Stimulated activated CD4-positive, alpha-beta T cell treated with anti-CD3 and anti-CD28 coated beads, Interleukin-2, amount 100 ng/mL, for 4 hours (primary cell): ENCODE measurements around the gene TNRC6A.
"Not testable (repeated sequence)": the region's sequence is repeated elsewhere in the genome, so short reads cannot be mapped to it uniquely, and the experiment has no call there.

Experiments
- DNase-seq: peaks from one replicate; pipeline ENCODE4 v3.0.0-alpha.2; 2020; ENCODE audit warnings: low read depth

Gene TNRC6A

DNA sequence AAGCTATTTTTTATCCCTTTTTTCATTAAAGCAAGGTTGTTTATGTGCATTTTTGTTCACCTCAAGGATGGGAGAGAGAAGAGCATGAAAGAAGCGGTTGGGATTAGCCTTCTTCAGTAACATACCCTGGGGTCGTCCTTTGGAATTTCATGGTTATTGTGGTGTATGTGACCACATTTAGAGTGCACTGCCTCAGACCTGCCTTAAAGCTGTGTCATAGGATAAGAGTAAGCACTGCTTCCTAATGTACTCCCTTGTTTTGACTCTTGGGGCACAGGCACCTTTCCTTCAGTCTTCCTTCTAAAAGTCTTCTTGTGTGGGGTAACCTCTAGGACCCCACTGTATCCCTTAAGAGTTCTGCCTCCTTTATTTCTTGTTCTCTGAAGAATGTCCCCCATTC lies 28.9 kb downstream of the TNRC6A start:
- DNase-seq: no peak

- no peak for DNase-seq
These were observed 29.6 kb downstream of the TNRC6A start for GRCh38 chr16:24759006-24759405.

DNA sequence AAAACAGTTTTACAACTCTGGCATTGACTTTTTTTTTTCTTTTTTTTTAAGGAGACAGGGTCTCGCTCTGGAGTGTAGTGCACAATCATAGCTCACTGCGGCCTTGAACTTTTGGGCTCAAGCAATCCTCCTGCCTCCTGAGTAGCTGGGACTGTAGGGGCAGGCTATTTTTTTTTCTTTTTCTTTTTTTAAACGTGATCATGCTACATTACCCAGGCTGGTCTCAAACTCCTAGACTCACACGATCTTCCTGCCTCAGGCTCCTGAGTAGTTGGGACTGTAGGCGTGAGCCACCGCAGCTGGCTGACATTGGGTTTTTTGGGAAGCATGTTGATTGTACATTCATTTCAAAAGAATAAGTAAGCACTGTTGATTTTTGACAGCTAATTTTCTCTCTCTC lies 32.1 kb downstream of the TNRC6A start:
- DNase-seq: no peak

GRCh38 chr16:24764916-24765315 lies 35.5 kb downstream of the TNRC6A start:
- DNase-seq: no peak

GRCh38 chr16:24766057-24766456 lies 36.6 kb downstream of the TNRC6A start:
- no peak for DNase-seq

- no peak for DNase-seq
These were observed 40.4 kb downstream of the TNRC6A start for GRCh38 chr16:24769806-24770205.

GRCh38 chr16:24771132-24771778 lies 41.8 kb downstream of the TNRC6A start:
- no peak for DNase-seq

- no peak for DNase-seq
These were observed 42.3 kb downstream of the TNRC6A start for GRCh38 chr16:24771779-24772157.

DNA sequence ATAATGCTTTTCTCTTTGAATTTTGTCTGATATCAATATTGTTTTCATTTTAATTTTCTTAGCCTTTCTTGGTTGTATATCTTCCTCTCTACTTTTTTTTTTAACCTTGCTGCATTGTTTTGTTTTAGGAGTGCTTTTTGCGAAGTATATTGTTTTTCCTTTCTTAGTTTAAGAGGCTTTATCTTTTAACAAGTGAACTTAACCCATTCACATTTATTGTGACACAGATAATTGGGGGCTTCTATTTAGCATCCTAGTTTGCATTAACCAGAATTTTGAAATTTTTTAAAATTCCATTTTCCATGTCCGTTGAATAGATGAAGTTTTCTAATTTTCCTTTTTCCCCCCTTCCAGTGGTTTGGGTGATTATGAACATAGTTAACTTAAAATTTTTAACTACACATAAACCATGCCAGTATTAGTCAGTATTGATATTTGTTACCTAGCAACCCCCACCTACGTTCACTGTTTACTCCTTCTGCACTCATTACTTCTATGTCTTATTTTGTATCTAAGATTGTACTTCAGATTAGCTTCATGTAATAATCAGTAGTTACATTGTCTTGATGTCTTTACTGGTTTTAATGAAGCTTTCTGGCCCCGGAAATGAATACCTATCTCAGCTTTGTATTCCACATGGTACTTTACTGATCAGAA lies 44.4 kb downstream of the TNRC6A start:
- no peak for DNase-seq

GRCh38 chr16:24774510-24774909 lies 45.1 kb downstream of the TNRC6A start:
- no peak for DNase-seq

- no peak for DNase-seq
These were observed 46.0 kb downstream of the TNRC6A start for GRCh38 chr16:24775455-24775854.

- DNase-seq: no peak
These were observed 47.2 kb downstream of the TNRC6A start for GRCh38 chr16:24776501-24777220.

GRCh38 chr16:24778671-24779070 lies 49.2 kb downstream of the TNRC6A start:
- DNase-seq: no peak

DNA sequence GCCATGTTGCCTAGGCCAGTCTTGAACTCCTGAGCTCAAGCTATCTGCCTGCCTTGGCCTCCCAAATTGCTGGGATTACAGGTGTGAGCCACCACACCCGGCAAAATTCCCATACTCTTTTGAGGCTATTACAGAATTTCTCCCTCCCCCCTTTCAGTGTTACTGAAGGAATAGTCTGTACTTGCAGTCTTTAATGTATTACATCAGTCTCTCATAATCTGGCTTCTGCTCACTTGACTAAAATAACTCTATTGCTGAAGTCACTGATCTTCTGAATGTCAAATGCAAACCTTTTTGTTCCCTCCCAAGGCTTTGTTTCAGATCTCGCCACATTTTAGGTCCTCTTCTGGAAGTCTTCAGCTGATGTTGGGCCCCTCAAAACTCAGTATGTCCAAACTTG lies 51.8 kb downstream of the TNRC6A start:
- no peak for DNase-seq

DNA sequence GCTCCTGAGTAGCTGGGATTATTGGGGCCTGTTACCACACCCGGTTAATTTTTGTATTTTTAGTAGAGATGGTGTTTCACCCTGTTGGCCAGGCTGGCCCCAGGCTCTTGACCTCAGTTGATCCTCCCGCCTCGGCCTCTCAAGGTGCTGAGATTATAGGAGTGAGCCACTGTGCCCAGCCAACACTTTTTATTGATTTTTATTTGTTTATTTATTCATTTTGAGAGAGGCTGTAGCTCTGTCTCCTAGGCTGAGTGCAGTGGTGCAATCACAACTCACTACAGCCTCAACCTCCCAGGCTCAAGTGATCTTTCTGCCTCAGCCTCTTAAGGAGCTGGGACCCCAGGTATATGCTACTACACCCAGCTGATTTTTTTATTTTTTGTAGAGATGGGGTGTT lies 54.7 kb downstream of the TNRC6A start:
- no peak for DNase-seq

DNA sequence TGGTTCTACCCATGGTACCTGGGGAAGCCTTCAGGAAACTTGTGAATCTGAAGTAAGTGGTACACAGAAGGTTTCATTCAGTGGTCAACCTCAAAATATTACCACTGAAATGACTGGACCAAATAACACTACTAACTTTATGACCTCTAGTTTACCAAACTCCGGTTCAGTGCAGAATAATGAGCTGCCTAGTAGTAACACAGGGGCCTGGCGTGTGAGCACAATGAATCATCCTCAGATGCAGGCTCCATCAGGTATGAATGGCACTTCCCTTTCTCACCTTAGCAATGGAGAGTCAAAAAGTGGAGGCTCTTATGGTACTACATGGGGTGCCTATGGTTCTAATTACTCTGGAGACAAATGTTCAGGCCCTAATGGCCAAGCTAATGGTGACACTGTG lies 60.4 kb downstream of the TNRC6A start:
- no peak for DNase-seq

DNA sequence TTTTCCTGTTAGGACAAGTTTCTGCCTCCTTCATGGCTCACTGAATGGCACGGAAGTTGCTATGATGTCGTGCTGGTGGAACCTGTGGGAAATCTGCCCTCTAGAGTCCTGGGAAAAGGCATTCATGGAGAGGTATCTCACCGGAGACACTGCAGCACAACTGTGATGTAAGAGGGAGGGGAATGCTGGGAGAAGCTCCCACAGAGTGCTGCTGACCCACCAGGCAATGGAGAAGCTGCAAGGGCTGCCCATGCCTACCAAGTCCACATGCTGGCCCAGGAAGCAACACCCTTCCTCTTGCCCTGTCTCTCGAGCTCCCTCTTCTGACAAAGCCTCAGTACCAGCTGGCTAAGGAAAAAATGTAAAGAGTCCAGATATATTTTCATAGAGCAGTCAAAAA lies 71.1 kb downstream of the TNRC6A start:
- DNase-seq: no peak

DNA sequence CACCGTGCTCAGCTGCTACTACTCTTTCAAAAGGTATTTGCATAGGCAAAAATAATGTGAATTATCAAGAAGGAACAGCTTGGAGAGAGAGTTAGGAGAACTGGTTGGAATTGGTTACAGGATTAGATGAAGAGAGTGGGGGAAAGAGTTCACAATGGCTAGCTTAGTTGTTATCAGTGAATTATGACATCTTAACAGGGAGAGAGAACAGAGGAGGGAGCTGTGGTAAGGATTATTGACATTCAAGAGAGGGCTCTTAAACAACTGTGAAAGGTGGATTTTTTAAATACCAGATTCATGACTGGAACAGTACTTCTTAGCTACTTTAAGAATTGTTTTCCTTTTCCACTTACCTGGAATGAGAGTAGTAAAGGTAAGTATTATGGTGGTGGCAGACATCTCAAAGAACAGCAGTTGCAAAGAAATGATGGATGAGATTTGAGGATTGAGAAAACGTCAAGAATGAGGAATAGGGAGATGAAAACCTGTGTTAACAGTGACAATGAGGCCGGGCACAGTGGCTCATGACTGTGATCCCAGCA lies 72.4 kb downstream of the TNRC6A start:
- DNase-seq: no peak

GRCh38 chr16:24805484-24805883 lies 76.0 kb downstream of the TNRC6A start:
- no peak for DNase-seq

GRCh38 chr16:24807301-24807700 lies 77.8 kb downstream of the TNRC6A start:
- DNase-seq: no peak

- no peak for DNase-seq
These were observed 81.7 kb downstream of the TNRC6A start for GRCh38 chr16:24810951-24811843.

GRCh38 chr16:24812813-24813212 lies 83.4 kb downstream of the TNRC6A start:
- DNase-seq: not testable (repeated sequence)
